Aorta (tissue), 5 donors: Measurements from ENCODE around the gene SLC10A7. TPM values are rescaled to one million over a fixed set of nuclear protein-coding genes. Genes with fewer than 3 reads are reported as not detected.

ENCODE experiments used
- ATAC-seq: fragments of 200-7000 bp; cut with Tn5 transposase; one replicate; pipeline ENCODE4 v1.9.1; 2022; ENCODE audit warnings: moderate library complexity; ENCODE audit not compliant: low FRiP score
- DNase-seq, 2 donors: peaks; one replicate each; pipeline ENCODE4 v3.0.0-alpha.2; 2020
- H3K27ac ChIP-seq, 2 donors: one replicate each; pipeline ENCODE4 v1.5.1; 2013; ENCODE audit warnings: low read length in 2 of 2, mild to moderate bottlenecking in 2 of 2, moderate library complexity in 2 of 2, control low read depth in 1 of 2, inconsistent platforms in 1 of 2, low read depth in 1 of 2
- H3K27me3 ChIP-seq, 2 donors: one replicate each; pipeline ENCODE4 v1.6.1; 2013; ENCODE audit warnings: control low read depth in 1 of 2, low read length in 1 of 2, mild to moderate bottlenecking in 1 of 2, moderate library complexity in 1 of 2; ENCODE audit not compliant: insufficient read depth in 2 of 2, control insufficient read depth in 1 of 2
- H3K36me3 ChIP-seq, 2 donors: one replicate each; pipeline ENCODE4 v1.6.1; 2013; ENCODE audit warnings: control low read depth in 1 of 2, low read length in 1 of 2, mild to moderate bottlenecking in 1 of 2; ENCODE audit not compliant: insufficient read depth in 2 of 2, control insufficient read depth in 1 of 2
- H3K4me1 ChIP-seq, 2 donors: one replicate each; pipeline ENCODE4 v1.6.1; 2013; ENCODE audit warnings: low read length in 2 of 2, control low read depth in 1 of 2, mild to moderate bottlenecking in 1 of 2, moderate library complexity in 1 of 2; ENCODE audit not compliant: insufficient read depth in 2 of 2, control insufficient read depth in 1 of 2
- H3K4me3 ChIP-seq, 2 donors: one replicate each; pipeline ENCODE4 v1.5.1; 2013; ENCODE audit warnings: low read length in 2 of 2, control low read depth in 1 of 2, mild to moderate bottlenecking in 1 of 2
- H3K9me3 ChIP-seq: one replicate; pipeline ENCODE4 v1.6.1; 2013; ENCODE audit warnings: mild to moderate bottlenecking, low read length; ENCODE audit not compliant: control insufficient read depth
- WGBS, 2 donors: extraction: QIAGEN DNeasy Blood & Tissue Kit; methylation state at CpG; one replicate each; pipeline ENCODE4 v1.1.7; 2013; 5-methylcytosine and 5-hydroxymethylcytosine counted together
- intact Hi-C, 2 donors: fragments of 100-400 bp; cut with DNase I; formaldehyde crosslinking; loops; one replicate each; pipeline versions ENCODE4 v1.14.2 to v1.15.0; 2022
- microRNA-seq, 2 donors: library from miRNA; unstranded; fragments of <30 nt; microRNA quantifications; one replicate each; pipeline ENCODE4 v1.2.0, GENCODE V29; 2020
- polyA plus RNA-seq, 2 donors: library from polyadenylated mRNA; stranded (reverse); fragments of 200-250 nt; gene quantifications; one replicate each; pipeline ENCODE4 v1.2.3, GENCODE V29; 2013
- total RNA-seq, 2 donors: library from RNA; stranded (reverse); fragmentation: NEBNext Ultra II Directional; extraction: Animal tissue kit (Norgen Biotek cat#: 25700); gene quantifications; one replicate each; pipeline ENCODE4 v1.2.1, GENCODE V29; 2021
- donor health status: healthy with polysubstance abuse.
- donor health status: Bipolar disorder and iron deficiency.
- donor health status: DM: no; HTN: no; CAD: no.
- donor health status: DM: no; HTN: no; CAD: no.
- donor health status: DM: yes; HTN: yes; CAD: no.

Gene SLC10A7
- total and polyA plus RNA-seq, 4 donors = 3.3 to 18.8 (median 10.3) TPM

DNA sequence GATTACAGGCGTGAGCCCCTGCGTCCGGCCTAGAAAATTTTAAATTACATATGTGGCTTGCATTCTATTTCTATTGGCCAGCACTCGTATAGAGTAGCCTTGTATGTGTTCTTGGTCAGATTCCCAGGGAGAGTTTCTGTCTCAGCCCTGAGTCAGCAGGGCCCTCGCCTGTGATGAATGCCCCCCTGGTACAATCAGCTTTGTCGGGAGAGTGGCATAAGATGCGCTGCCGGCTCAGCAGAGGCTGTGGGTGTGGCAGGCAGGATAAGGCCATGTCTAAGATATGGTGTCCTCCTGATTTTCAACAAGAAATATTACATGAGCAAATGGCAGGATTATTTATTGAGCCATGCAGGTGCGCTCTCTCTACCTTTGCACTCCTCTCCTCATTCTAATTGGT is 309.0 kb downstream of the SLC10A7 start:
- Histone ChIP-seq H3K4me1 (no peaks in the 10 kb centered on the region), H3K27ac (no peak overlapping the region), H3K27me3 (no peaks in the 10 kb centered on the region), H3K36me3 (no peaks in the 10 kb centered on the region), H3K4me3 (no peak overlapping the region), H3K9me3 (peaks cover 2% of the 10 kb centered on the region)
- intact Hi-C loops = no loop called here
- 63 to 66% methylated on average over 9 of the region's 9 CpGs for WGBS, 2 donors
- DNase-seq (no peak), ATAC-seq (no peak)

GRCh38 chr4:146211440-146211839 is 310.3 kb downstream of the SLC10A7 start:
- 47 to 65% methylated on average over 7 of the region's 7 CpGs for WGBS, 2 donors
- no peaks in the 10 kb centered on the region for H3K36me3 ChIP-seq
- DNase-seq = no peak
- H3K27me3 ChIP-seq = no peaks in the 10 kb centered on the region
- peaks cover 3% of the 10 kb centered on the region for H3K9me3 ChIP-seq
- no peak overlapping the region for H3K27ac ChIP-seq
- no peak overlapping the region for H3K4me3 ChIP-seq
- intact Hi-C loops = no loop called here
- no peaks in the 10 kb centered on the region for H3K4me1 ChIP-seq
- no peak for ATAC-seq

DNA sequence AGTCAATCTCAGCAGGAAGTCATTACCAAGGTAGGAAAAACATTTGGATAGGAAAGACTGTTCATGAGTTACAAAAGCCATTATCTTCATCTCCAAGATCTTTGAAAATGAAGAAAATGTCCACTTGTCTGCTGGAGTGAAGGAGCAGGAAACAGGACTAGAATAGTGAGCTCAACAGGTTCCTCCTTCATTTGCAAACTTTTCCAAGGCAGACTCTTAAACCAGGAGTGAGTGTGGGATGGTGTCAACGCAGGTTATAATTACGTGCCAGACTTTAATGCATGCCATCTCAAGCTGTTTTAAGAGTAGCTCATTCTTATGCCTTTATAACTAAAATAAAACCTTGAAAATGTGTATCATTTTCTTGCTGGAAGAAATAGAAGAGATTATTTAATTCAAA is 310.9 kb downstream of the SLC10A7 start:
- intact Hi-C loops = no loop called here
- WGBS, 2 donors = 58 to 62% methylated on average over 2 of the region's 2 CpGs

GRCh38 chr4:146207410-146207809 is 314.3 kb downstream of the SLC10A7 start:
- intact Hi-C loops = no loop called here
- ATAC-seq (no peak), DNase-seq (no peak)
- H3K4me1 ChIP-seq = no peaks in the 10 kb centered on the region
- no peak overlapping the region for H3K27ac ChIP-seq
- H3K4me3 ChIP-seq = no peak overlapping the region
- peaks cover 0 to 3% of the 10 kb centered on the region in 2 donors for H3K36me3 ChIP-seq
- peaks cover 4% of the 10 kb centered on the region for H3K9me3 ChIP-seq
- no peaks in the 10 kb centered on the region for H3K27me3 ChIP-seq
- WGBS, 2 donors = 51 to 55% methylated on average over 5 of the region's 5 CpGs

More for the DNA sequence above, 310.9 kb downstream of the SLC10A7 start:
- Histone ChIP-seq H3K4me3 (no peak overlapping the region), H3K27me3 (no peaks in the 10 kb centered on the region), H3K4me1 (no peaks in the 10 kb centered on the region), H3K36me3 (no peaks in the 10 kb centered on the region), H3K27ac (no peak overlapping the region), H3K9me3 (peaks cover 4% of the 10 kb centered on the region)
- DNase-seq (no peak), ATAC-seq (no peak)

Small RNA genes within 50 kb of the gene (microRNA-seq; reads per million reads assigned to microRNA genes)
- 0 reads per million in 2 donors for gene MIR7849

Other genes starting within 250 kb of the SLC10A7 start
- not detected for gene POU4F2, start 117.0 kb upstream of the SLC10A7 start, total RNA-seq
- gene POU4F2, start 117.0 kb upstream of the SLC10A7 start, polyA plus RNA-seq = not detected